Suppressor macrophage treated with lipopolysaccharide for 4 hours (primary cell): ENCODE results near the gene POLN.

Experiments used
- DNase-seq: peaks from one replicate; pipeline ENCODE4 v3.0.0-alpha.2; 2020

POLN gene

DNA sequence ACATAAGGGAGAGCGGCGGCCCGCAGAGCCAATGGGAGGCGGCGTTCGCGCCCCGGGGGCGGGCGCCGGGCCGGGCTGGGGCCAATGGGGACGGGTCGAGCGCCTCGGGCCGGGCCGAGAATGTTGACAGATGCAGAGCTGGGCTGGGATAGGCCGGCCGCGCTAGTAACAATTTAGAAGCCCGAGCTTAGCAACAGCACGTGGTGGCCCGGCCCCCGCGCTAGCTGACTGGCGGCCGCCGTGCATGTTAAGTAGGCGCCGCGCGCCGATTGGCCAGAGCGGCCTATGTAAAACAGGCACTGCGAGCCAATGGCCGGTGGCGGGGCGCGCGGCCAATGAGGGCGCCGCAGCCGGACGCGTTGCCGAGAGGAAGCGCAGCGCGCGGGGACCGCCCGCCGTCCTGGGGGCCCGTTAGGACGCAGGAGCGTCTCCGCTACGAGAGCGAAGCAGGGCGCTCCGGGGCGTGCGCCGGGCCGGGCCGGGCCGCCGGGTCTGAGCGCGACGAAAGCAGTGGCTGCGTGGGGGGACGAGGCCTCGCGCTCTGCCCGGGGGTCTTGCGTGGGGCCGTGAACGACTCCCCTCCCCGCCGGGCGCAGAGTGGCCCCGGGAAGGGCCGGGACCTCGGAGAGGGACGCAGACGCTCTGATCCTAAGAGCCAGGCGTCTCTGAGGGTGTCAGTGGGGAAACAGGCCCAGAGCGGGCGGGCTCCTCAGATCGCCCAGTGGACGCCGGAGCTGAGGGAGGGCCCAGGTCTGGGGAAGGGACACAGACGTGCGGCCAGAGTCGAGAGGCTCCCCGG lies 20.4 kb upstream of the POLN start:
- DNase-seq = peak; percentile 100

DNA sequence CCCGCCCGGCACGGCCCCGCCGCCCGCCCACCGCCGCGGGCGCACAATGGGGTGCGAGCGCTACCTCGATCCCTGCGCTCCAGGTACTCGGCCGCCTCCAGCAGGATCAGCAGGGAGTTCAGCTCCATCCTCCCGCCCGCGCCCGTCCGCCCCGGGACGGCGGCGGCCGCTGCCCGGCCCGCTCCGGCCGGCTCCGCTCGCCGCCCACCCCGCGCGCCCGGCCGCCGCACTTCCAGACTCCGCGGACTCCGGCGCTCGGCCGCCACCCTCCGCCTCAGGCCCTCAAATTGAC lies 19.9 kb upstream of the POLN start, which contains the start of gene MXD4:
TSS of gene MXD4 (minus strand) at position 257 of the 292 bp plus-strand sequence. CDS start at position 128, 129 bp downstream.
- DNase-seq = no peak

- DNase-seq = peak; percentile 70
Measured at GRCh38 chr4:2261110-2261852, 19.4 kb upstream of the POLN start.

DNA sequence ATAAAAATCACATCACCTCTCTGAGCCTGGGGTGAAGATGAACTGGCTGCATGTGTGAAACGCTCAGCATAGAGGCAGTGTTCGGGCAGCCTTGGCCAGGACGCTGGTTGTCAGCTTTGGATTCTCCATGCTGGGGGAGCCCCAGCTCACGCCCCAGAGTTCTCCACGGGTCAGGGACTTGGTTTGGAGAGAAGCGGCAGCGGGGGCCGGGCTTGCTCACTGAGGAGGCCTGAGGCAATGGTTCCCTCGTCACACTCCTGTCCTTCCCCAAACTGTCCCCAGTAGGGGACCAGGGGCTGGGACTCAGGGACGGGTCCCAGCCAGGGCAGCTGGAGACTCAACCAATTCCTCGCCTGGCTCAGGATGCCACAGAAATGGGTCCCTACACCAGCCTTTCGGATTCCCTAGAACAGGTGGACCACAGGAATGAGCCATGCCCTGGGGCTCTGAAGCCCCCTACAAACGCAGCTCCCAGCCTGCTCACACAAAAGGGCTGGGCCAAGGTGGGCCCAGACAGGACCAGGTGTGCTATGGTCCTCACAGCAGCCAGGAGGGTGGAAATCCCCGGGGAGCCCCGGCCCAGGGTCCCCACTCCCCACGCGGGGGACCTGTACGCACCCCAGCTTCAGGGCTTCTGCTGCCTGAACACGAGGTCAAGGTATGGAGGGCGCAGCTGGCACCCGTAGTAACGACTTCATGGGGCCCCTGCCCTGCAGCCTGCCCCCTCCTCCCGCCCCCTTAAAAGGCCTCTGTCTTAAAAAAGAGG lies 18.6 kb upstream of the POLN start:
- DNase-seq = no peak

DNA sequence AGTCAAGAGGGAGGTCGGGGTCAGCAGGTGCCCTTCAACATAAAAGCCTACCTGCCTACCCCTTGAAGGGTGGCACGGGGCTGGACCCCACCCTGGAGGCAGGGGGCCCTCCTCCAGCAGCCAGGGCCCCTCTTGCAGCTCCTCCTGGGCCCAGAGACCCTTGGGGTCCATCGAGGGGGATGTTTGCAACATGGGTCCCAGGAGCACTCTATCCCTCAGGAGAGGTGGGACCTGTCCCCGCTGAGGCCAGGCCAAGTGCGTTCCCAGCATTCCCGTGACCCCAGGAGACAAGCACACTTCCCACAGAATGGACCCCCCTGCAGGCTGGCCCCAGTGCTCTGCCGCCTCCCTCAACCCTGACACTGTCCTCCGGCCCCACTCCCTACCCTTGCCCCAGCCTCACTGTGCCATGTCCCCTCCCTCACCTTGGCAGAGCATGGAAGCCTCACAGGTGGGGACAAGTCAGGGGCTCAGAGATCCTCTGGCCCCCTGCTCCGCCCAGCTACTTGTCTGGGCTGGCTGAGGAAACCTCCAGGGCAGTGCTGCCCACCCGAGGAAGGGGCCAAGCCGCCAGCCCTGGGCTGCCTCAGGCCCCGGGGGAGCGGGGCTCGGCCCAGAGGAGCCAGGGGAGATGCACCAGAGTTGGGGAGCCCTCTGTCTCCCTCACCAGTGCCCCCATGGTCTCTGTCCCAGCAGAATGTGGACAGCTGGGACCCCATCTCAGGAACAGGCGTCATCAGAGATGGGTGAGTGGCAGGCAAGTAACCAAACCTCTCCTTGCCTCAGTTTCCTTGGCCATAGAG lies 17.8 kb upstream of the POLN start:
- no peak for DNase-seq

GRCh38 chr4:2259036-2259540 lies 17.2 kb upstream of the POLN start:
- no peak for DNase-seq

DNA sequence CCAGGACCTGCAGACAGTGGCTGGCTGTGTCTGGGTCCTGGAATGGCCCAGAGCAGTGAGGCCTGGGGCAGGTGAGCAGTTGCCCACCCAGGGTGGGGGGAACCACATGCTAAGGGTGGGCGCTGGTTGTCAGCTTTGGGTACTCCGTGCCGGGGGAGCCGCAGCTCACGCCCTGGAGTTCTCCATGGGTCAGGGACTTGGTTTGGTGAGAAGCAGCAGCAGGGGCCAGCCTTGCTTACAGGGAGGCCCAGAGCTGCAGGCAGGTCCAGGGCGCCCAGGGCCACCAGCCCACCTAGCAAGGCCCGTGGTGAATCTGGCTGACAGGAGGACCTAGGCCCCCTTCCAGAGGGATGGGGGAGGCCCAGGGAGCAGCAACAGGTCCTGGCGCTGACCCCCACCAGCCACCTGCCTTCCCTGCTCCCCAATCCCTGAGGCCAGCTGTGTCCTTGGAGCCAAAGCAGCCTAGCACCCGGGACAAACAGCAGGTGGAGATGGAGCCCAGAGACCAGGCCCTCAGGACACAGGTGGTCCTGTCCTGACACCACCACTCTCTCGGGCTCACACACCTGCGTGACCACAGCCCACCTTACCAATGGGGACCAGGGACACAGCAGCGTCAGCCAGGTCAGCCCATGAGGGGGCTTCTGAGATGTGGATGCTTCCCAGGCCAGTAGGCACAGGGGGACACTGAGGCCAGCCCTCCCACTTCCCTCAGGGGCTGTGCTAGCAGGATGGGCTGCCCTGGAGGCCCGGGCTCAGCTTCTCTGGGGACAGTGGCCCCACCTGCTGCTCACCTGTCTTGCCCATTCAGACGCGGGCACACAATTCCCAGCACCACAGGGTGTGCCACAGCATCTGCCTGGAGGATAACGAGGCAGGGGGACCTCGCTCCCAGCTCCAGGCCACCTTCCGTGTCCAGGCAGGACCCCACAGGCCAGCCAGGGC lies 16.4 kb upstream of the POLN start:
- no peak for DNase-seq

DNA sequence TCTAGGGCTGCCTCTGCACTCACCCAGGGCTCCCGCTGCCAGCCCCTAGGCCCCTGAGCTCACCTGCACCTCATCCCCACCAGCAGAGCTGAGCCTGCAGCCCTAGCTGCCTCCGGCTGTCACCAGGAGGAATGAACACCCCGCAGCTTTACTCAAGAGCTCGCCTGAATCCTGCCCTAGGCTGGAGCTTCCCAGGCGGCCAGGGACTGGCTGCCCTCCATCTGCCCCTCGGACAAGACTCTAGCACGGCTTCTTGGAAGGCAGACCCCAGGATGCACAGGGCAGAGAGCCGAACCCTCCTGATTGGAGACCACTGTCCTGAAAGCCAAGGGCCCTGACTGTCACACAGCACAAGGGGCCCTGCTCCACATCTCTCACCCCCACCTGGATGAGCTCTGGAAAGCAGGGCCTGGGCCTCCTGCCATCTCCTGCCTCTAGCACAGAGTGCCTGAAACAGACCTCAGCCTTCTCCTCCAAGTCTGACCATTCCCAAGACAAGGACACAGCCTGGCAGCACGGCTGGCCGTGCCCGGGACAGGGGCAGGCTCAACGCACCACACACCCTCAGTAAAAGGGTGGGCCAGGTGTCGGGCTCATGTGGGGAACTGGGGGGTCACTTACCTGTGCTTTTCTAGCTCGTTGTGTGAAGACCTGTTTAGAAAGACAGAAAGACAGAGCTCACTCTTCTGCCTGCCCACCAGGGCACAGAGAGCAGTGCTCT lies 15.6 kb upstream of the POLN start:
- DNase-seq = no peak

GRCh38 chr4:2256781-2257191 lies 14.9 kb upstream of the POLN start:
- DNase-seq = no peak

- DNase-seq = no peak
Measured at GRCh38 chr4:2256156-2256731, 14.3 kb upstream of the POLN start.

DNA sequence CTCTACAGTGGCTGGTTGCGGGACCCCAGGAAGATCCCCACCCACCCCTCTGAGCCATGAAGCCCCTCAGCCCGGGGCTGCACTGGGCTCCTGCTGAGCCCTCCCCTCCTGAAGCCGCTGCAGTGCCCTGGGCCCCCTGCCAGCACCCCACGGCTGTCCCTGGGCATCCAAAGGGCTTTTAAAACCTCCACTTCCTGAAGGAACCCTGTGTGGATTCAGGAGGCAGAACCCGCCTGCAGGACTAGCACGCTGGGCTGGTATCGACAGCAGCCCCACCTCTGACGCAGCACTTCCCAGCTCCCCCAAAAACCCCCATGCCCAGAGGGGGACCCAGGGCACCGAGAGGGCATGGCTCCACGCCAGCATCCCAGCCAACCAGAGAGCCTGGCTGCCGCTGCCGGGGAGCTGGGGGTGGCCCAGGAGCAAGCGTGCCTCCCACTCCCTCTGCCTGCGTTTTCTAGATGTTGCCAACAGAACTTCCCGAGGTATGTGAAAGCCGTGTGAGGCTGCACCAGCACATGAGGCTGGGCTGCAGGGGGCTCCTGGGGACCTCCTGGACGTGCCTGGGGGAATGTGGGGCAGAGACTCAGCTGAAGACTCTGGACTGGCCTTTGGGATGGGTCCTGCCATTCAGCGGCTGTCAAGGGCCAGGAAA lies 13.7 kb upstream of the POLN start:
- DNase-seq = no peak

- no peak for DNase-seq
Measured at GRCh38 chr4:2254665-2255500, 13.0 kb upstream of the POLN start.

DNA sequence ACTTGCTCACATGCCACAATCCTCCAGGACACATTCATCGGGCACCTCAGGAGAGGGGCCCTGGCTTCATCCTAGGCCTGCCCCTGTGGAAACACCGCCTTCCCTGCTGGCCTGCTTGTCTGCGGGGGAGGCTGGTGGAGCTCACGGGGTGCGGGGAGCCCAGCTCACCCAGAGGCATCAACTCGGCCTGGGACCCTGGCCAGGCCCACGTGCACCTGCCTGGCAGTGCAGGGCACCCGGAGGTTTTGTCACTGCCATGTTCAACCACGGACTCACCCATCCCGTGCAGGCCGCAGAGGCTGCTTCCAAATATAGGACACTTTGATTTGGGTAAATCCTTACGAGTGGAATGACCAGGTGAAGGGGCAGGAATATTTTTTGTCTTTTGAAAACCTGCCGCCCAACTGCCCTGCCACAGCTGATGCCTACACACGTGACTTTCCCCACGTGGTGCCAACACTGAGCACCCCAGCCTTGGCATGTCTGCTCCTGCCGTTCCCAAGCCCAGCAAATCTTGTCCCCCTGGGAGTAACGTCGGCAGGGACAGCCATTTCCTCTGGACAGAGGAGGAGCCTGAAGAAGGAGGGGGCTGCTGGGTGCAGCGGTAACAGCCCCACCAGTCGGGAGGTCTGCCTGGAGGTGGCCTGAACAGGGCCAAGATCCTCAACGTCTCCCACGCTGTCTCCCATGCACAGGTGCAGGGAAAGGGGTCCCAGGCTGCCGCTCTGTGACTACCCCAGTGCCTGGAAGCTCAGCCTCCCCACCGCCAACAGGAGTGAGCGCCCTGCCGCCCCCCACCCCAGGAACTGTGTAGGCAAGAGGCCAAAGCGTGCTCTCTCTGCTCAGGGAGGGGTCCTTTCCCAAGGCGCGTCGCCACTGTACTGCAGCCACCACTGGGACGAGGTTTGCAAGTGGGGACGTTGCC lies 11.5 kb upstream of the POLN start:
- DNase-seq = no peak

- DNase-seq = no peak
Measured at GRCh38 chr4:2252530-2253091, 10.7 kb upstream of the POLN start.

DNA sequence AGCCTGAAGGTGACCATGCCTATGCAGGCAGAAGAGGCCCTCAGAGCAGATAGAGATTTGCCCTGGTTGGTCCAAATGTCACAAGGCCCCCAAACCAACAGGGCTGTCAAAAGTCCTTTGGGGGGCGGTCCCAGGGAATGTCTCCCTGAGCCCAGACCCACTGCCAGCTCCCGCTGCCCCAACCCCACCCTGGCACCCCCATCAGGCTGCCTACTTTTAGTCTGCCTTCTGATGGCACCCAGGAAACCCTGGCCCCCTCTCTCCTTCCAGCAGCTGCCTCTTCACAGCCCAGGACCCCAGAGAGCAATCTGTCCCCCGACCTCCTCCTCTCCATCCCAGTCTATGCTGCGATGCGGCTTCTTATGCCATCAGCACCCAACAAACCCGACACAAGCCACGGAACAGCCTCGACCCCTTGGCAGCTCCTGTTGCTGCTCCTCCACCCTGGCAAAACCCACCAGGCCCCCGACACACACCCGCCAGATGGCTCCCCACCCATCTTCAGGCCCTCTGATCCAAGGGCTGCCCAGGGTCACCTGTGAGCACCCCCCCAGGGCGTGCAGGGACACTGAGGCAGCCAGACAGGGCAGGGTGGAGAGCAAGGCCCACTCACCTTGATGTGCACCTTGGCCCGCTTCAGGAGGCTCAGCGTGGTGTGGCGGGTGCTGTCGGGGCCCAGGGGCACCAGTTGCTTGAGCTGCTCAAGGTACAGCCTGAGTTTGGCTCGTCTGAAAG lies 10.0 kb upstream of the POLN start:
- no peak for DNase-seq

DNA sequence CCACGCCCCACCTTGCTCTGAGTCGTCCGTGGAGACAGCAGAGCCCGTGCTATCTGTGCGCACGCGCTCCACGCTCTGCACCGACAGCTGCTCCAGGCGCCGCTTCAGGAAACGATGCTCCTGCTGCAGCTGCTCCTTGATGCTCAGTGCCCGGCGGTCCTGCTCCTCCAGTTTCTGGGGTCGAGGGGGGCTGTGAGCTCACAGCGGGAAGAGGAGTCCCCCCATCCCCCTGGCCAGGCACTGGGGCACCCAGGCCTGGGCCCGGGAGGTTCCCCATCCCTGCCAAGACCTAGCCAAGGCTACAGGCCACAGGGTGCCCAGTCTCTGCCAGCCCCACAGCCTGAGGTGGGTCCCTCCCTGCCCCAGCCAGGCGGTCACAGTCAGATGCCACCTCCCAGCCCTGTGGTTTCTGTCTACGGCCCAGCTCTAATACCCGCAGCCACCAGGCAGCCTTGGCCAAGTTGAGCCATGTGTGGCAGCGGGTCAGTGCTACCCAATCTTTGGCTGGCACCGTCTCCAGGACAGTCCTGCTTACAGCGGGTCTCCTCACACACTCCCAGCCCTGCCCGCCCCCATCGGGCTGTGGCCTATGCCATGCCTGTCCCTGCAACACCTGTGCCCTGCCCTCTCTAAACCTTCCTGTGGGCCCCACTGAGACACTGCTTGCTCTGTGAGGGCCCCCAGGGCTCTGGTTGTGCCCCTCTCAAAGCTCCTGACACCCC lies 9.3 kb upstream of the POLN start:
- no peak for DNase-seq
